Fibroblast of skin of left quadriceps (primary cell): ENCODE data around the gene C20orf204.
"Not testable (repeated sequence)": the region's sequence is repeated elsewhere in the genome, so short reads cannot be mapped to it uniquely, and the experiment has no call there.

Experiments used
- DNase-seq, 2 experiments: peaks; one replicate each; pipeline ENCODE4 v3.0.0-alpha.2; 2013; ENCODE audit warnings: low read depth in 2 of 2

C20orf204 gene

DNA sequence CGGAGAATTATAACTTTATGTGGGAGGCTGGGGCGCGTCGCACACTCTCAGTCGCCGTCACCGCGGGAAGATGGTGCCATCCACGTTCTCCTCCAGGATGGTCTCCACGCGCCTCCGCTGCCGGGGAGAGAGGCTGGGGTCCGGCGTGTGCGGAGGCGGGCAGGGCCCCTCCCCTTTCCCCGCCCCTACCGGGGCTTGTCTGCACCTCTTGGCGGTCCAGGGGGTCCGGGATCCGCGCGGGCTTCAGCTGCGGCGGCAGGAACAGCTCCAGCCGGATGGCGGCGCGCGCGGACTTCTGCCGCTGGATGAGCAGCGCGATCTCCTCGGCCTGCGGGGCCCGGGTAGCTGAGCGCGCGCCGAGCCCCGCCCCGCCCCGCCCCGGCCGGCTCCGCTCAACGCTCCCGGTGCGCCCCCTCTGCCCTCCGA, 47.4 kb downstream of the C20orf204 start:
- peak in 1 of 2 experiments; percentile 30 for DNase-seq

DNA sequence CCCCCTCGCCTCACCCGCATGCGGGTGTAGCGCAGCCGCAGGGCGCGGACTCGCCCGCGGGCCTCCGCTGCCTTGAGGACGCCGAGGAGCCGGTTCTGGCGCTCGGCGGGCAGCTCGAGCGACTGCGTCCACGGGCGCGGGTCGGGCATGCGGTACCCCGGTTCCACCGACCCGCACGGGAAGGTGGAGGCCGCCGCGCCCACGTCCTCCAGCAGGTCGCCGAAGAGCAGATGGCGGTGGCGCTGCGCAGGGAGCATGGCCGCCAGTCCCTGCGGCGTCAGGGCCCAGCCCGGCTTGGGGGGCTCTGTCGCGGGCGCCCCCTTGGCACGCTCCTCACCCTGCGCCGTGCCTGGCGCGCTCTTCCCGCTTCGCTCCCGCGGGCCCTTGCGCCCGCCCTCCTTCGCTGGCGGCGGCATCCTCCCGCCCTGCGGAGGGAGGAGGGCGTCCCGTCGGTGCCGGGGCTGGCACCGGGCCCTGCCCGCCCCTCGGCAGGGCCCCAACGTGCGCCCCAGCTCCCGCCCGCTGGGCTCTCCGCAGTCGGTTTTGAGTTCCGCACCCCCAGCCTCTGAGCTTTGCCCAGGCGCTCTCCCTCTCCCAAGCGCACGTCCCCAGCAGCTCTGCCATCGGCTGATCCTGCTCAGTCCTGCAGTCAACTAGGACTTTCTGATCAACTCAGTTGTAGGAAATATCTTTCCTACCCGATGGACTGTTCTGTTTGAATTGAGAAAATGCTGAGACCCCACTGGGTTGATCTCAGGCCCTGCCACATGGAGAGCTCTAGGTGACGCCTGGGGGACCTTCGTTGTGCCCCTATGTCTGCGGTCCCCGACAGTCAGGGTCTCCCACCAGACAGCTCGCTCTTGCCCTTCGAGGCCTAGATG, 48.1 kb downstream of the C20orf204 start, which contains the start of gene LKAAEAR1:
LKAAEAR1 (minus strand) TSS at position 595 of the 881 bp plus-strand sequence; CDS start at position 416, 179 bp downstream.
- DNase-seq, result no peak

DNA sequence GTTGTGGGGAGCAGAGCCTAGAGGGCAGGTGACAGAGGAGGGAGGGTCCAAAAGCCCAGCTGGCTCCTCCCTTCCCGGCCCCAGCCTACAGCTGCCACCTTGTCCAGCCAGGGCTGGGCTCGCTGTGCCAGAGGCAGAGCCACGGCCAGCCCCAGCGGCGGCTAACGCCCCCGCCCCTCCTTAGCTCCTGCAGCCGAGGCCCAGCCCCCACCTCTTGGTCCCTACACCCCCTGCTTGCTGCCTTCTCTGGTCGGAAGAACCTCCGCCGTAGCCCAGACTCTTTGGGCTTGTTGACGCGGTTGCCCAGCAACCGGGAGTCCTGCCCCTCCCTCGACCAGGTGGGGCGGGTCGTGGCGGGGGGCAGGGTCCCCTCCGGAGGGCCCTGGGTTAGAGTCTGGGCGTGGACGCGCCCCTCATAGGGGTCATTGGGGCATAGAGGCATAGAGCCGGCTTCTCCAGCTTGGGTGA, 48.7 kb downstream of the C20orf204 start:
- no peak for DNase-seq

DNA sequence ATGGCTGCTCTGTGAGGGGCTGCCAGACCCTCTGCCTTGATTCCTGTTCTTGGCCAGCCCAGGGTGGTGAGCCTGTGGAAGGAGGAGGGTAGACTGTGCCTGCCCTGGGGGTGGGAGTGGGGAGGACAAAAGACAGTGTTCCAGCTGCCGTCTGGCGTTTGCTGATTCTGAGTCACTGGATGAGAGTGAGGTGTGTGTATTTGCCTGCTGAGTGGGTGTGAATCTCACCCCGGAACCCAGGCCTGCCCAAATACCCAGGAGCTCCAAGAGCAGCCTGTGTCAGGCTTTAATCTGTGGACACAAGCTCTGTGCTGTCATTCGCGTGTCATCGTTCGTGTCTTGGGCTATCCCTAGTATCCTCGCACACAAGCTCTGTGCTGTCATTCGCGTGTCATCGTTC, 50.8 kb downstream of the C20orf204 start:
- DNase-seq, result no peak

DNA sequence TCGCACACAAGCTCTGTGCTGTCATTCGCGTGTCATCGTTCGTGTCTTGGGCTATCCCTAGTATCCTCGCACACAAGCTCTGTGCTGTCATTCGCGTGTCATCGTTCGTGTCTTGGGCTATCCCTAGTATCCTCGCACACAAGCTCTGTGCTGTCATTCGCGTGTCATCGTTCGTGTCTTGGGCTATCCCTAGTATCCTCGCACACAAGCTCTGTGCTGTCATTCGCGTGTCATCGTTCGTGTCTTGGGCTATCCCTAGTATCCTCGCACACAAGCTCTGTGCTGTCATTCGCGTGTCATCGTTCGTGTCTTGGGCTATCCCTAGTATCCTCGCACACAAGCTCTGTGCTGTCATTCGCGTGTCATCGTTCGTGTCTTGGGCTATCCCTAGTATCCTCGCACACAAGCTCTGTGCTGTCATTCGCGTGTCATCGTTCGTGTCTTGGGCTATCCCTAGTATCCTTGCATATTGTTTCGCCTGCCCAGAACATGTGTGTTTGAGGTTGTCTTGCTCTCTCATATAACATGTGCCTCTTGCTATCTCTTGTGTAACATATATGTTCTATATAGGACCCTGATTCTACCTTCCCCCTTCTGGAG, 51.3 kb downstream of the C20orf204 start:
- DNase-seq, result not testable (repeated sequence)

DNA sequence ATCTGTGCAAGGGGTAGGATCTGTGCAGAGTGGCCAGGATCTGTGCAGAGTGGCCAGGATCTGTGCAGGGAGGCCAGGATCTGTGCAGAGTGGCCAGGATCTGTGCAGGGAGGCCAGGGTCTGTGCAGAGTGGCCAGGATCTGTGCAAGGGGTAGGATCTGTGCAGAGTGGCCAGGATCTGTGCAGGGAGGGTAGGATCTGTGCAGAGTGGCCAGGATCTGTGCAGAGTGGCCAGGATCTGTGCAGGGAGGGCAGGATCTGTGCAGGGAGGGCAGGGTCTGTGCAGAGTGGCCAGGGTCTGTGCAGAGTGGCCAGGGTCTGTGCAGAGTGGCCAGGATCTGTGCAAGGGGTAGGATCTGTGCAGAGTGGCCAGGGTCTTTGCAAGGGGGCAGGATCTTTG, 52.6 kb downstream of the C20orf204 start:
- DNase-seq, result not testable (repeated sequence)
